Retinal pigment epithelial cell (primary cell): Measurements from ENCODE around the gene PLK3.
"Not testable (repeated sequence)": the region's sequence is repeated elsewhere in the genome, so short reads cannot be mapped to it uniquely, and the experiment has no call there.

Experiments
- DNase-seq: peaks from one replicate; pipeline ENCODE4 v3.0.0-alpha.2; 2010; ENCODE audit warnings: low read depth
- H3K4me3 ChIP-seq: 2 replicates; pipeline ENCODE4 v1.5.1; 2011; ENCODE audit warnings: mild to moderate bottlenecking, low read length, control low read depth, moderate library complexity
- TF ChIP-seq, protein P1 (sequence below): conservative IDR thresholded peaks from 2 replicates; pipeline ENCODE4 v1.5.1; 2011; ENCODE audit warnings: low read depth, low read length, control low read depth, inconsistent platforms

Gene PLK3

DNA sequence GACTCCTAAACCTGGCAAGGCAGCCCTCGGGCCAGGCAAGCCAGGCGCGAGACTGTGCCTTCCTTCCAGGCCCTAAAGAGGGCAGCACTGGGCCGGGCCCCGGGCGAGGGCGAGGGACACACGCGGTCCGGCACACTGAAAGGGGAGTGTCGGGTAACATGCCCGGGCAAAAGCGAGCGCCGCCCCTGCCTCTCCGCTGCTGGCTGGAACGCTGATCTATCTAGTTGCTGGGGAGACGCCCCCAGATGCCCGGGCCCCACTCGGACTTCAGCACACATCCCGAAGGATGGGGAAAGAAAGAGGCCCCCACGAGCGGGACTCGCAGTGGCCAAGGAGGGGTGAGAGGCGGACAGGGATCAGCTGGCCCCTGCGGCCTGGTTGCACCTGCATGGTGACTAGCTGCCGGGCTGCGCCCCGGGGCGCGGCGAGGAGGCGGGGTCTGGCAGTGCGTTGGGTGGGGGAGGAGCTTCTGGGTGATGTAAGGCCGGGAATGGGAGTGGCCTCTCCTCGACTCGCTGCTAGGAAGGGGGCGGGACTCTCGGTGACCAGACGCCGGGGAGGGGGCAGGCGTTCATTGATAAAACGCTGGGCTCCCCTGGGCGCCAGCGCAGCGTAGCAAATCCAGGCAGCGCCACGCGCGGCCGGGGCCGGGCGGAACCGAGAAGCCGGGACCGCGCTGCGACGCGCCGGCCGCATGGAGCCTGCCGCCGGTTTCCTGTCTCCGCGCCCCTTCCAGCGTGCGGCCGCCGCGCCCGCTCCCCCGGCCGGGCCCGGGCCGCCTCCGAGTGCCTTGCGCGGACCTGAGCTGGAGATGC, at the start of gene PLK3:
TSS of gene PLK3 (plus strand) at position 608 of the 815 bp plus-strand sequence. CDS start at position 695, 87 bp downstream.
- peak; percentile 93 for DNase-seq
- TF ChIP-seq, protein P1, sequence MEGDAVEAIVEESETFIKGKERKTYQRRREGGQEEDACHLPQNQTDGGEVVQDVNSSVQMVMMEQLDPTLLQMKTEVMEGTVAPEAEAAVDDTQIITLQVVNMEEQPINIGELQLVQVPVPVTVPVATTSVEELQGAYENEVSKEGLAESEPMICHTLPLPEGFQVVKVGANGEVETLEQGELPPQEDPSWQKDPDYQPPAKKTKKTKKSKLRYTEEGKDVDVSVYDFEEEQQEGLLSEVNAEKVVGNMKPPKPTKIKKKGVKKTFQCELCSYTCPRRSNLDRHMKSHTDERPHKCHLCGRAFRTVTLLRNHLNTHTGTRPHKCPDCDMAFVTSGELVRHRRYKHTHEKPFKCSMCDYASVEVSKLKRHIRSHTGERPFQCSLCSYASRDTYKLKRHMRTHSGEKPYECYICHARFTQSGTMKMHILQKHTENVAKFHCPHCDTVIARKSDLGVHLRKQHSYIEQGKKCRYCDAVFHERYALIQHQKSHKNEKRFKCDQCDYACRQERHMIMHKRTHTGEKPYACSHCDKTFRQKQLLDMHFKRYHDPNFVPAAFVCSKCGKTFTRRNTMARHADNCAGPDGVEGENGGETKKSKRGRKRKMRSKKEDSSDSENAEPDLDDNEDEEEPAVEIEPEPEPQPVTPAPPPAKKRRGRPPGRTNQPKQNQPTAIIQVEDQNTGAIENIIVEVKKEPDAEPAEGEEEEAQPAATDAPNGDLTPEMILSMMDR: peak; percentile 90

DNA sequence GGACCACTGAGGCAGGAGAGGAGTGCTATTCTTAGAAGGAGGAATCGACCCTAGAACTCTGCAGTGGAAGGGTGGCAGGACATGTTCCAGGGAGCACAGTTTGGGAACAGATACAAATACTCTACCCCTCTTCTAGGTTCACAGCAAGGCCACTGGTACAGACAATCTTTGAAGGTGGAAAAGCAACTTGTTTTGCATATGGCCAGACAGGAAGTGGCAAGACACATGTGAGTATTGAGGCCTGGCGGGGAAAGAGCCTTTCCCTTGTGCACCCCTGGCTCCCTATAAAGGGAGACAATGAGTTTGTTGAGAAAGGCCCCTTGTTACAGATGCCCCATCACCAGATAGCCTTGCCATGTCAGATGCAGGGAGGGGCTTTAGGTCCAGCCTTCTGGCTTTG, 42.8 kb upstream of the PLK3 start:
- H3K4me3 ChIP-seq: no peak overlapping the region
- TF ChIP-seq, protein P1: no peak
- DNase-seq: no peak

More for the DNA sequence above, at the start of gene PLK3:
- H3K4me3 ChIP-seq: peak within 1 kb of the TSS; percentile 84

GRCh38 chr1:44759077-44759476, 41.1 kb upstream of the PLK3 start:
- no peak overlapping the region for H3K4me3 ChIP-seq
- DNase-seq: no peak
- TF ChIP-seq, protein P1: no peak

- no peak overlapping the region for H3K4me3 ChIP-seq
- no peak for DNase-seq
- TF ChIP-seq, protein P1: no peak
Measured at GRCh38 chr1:44760876-44761275, 39.3 kb upstream of the PLK3 start.

GRCh38 chr1:44766421-44766820, 33.8 kb upstream of the PLK3 start:
- DNase-seq, H3K4me3 ChIP-seq: not testable (repeated sequence)

DNA sequence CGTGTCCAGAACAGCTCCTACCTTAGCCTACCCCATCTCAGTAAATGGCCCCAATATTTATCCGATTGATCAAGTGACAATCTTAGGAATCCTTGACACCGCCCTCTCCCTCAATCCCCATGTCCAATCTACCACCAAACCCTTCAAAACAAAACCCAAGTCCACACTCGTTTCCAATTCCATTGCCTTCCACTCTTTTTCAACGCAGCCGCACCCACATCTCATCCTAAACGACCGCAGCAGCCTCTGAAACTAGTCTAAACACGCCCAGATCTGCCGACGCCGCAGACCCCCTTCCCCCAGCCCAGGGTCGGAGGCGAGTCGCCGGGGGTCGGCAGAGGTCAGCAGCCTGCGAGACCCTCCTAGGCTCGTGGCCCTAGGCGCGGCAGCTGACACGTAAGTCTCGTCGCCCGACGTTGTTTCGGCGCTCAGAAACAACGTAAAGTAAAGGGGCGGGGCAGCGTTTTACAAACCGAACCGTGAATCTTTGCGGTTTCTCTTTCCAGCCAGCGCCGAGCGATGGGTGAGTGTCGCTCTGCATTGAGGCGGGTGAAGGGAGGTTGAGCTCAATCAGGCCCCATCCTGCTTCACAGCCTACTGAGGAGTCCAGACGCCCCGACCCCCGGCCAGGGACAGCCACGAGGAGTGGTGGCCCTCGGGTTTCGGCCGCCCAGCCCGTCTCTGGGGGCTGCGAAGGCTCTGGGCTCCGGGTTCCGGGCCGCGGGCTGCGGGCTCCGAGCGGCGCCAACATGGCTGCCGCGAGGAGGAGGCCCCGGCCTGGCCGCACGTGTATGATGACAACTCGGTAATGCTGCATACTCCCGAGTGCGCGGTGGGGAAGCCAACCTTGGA, 24.9 kb upstream of the PLK3 start, which contains the start of gene RPS8:
TSS of gene RPS8 (plus strand) at position 463 of the 852 bp plus-strand sequence. CDS start at position 520, 57 bp downstream.
- H3K4me3 ChIP-seq: peak within 1 kb of the TSS; percentile 93
- TF ChIP-seq, protein P1: no peak
- peak; percentile 77 for DNase-seq

DNA sequence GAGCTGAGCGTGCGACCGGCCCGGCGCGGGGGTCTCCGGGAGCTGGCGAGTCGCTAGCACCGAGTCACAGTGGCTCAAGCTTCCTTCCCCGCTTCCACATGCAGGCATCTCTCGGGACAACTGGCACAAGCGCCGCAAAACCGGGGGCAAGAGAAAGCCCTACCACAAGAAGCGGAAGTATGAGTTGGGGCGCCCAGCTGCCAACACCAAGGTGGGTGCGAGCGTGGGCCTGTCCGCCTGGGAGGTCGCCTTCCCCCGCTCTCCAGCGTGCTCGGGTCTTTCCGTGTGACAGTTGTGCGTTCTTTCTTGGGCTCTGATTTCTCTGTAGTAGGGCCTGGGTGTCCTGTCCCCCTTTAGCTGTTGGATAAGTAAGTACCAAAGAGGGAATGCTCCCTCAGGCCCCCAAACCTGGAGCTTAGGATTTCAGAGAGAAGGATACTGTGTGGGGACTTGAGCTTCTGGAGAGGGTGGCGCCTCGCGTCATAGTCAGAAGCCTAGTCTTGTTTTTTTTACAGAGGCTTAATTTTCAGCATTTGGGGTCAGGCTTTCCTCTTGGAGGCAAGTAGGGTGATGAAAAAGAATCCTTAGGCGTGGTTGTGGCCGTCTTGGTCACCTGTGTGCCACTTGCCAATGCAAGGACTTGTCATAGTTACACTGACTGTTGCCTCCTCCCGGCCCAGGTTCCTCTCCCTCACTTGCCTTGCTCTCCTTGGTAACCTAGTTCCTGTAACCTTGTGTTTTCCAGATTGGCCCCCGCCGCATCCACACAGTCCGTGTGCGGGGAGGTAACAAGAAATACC, 24.0 kb upstream of the PLK3 start:
- H3K4me3 ChIP-seq: peak overlapping the region; percentile 93
- DNase-seq: no peak
- TF ChIP-seq, protein P1: no peak
